NCI-H748 (cell line): ENCODE measurements around the gene FAM184B.

Source experiments
- DNase-seq: peaks from one replicate; lab custom pipeline; 2025; ENCODE audit not compliant: unreplicated experiment; lab: John Stamatoyannopoulos, UW

FAM184B gene

GRCh38 chr4:17584521-17585213, 196.8 kb downstream of the FAM184B start:
- DNase-seq: no peak

DNA sequence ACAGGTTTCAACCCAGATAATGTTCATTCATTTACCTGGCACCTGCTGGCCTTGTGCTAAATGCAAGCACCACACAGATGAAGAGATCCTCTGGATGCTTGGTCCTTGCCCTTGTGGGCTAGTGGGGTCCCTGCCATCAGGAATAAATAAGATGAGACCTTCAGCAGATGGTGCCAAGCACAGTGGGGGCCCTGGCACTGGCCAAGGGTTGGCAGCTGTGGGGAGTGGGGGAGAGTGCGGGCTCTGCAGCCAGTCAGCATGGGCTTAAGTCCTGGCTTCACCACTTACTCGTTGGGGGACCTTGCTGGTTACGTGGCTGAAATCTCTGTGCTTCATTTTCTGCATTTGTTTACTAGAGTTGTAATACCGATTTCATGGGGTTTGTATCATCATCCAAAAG, 197.5 kb downstream of the FAM184B start:
- no peak for DNase-seq

DNA sequence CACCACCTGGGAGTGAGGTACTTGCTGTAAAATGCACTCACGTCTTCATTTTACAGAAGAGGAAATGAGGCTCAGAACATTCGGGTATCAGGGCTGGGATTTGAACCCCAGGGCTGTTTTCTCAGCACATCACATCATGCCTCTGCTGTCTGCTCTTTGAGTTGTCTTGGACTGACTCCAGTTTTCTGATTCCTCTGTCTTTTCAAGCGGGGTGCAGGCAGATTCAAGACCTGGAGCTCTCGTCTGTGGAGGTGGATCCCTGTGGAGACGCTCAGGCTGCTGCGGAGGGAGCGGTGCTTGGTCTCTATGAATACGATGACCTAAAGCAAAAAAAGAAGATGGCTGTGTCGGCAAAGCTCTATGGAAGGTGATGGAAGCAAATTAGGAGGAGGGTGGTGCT, 198.1 kb downstream of the FAM184B start:
- no peak for DNase-seq

DNA sequence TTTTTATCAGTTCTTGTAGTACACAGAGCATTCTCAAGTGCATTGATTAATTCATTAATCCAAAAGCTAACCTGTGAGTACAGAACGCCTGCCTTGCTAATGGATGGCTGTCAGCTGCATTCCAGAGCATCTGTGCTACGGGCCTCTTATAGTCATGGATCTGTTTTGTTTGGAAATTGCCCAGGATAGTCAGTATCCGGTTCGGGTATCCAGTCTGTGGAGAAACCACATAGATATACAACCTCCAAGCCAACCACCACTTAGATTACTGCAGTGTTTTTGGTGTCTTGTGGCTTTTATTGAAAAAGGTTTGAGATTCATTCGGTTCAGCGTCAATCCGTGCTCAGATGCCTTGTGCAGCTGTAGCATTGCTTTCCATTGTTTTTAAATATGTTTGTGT, 200.5 kb downstream of the FAM184B start:
- no peak for DNase-seq
